ENCODE measurements around the gene ECE1. TPM values are rescaled to one million over a fixed set of nuclear protein-coding genes. Genes with fewer than 3 reads are reported as not detected.
"Not testable (repeated sequence)": the region's sequence is repeated elsewhere in the genome, so short reads cannot be mapped to it uniquely, and the experiment has no call there.

Gene ECE1
- total RNA-seq, 2 donors from 2014 or later: 83.7 to 152 TPM

DNA sequence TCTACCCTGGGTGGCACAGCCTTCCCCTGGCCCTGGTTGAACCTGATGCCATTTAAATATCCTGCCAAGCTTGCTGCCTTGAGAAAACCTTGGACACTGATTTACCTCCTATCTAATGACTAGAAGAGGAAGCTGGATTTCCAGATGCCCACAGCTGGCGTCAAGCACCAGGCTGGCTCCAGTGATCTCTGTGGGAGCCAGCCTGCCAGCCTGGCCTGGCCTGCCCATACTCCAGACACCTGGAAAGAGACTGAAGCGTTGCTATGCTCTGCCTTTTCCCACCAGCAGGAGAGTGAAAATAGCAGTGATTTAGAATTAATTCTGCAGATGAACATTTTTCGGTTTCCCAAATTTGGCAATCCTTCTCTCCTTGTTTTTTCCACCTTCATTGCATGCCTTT, 102.0 kb downstream of the ECE1 start:
- DNase-seq (ENCODE audit: low spot score): no peak
- Histone ChIP-seq H3K27me3 (no peaks in the 10 kb centered on the region), H3K36me3 (no peaks in the 10 kb centered on the region), H3K27ac (no peak overlapping the region), H3K4me3 (no peak overlapping the region), H3K9me3 (no peaks in the 10 kb centered on the region), H3K4me1 (peaks cover 0 to 11% of the 10 kb centered on the region in 2 donors)
- TF ChIP-seq, protein P1, sequence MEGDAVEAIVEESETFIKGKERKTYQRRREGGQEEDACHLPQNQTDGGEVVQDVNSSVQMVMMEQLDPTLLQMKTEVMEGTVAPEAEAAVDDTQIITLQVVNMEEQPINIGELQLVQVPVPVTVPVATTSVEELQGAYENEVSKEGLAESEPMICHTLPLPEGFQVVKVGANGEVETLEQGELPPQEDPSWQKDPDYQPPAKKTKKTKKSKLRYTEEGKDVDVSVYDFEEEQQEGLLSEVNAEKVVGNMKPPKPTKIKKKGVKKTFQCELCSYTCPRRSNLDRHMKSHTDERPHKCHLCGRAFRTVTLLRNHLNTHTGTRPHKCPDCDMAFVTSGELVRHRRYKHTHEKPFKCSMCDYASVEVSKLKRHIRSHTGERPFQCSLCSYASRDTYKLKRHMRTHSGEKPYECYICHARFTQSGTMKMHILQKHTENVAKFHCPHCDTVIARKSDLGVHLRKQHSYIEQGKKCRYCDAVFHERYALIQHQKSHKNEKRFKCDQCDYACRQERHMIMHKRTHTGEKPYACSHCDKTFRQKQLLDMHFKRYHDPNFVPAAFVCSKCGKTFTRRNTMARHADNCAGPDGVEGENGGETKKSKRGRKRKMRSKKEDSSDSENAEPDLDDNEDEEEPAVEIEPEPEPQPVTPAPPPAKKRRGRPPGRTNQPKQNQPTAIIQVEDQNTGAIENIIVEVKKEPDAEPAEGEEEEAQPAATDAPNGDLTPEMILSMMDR (IDR thresholded peaks at IDR 0.05): no peak

DNA sequence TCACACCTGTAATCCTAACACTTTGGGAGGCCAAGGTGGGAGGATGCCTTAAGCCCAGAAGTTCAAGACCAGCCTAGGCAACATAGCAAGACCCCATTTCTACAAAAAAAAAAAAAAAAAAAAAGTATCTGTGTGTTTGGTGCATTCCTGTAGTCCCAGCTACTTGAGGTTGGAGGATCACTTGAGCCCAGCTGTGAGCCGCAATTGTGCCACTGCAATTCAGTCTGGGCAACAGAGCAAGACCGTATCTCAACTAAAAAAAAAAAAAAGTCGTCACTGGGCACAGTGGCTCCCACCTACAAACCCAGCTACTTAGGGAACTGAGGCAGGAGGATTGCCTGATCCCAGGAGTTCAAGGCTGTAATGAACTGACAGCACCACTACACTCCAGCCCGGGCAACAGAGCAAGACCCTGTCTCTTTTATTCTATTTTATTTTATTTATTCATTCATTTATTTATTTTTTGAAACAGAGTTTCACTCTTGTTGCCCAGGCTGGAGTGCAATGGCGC, 105.0 kb downstream of the ECE1 start:
- H3K27me3 ChIP-seq: no peaks in the 10 kb centered on the region
- H3K4me3 ChIP-seq: no peak overlapping the region
- TF ChIP-seq, protein P1 (IDR thresholded peaks at IDR 0.05): no peak
- H3K27ac ChIP-seq: no peak overlapping the region
- no peaks in the 10 kb centered on the region for H3K36me3 ChIP-seq
- H3K9me3 ChIP-seq: no peaks in the 10 kb centered on the region
- DNase-seq (ENCODE audit: low spot score): no peak
- no peaks in the 10 kb centered on the region for H3K4me1 ChIP-seq

DNA sequence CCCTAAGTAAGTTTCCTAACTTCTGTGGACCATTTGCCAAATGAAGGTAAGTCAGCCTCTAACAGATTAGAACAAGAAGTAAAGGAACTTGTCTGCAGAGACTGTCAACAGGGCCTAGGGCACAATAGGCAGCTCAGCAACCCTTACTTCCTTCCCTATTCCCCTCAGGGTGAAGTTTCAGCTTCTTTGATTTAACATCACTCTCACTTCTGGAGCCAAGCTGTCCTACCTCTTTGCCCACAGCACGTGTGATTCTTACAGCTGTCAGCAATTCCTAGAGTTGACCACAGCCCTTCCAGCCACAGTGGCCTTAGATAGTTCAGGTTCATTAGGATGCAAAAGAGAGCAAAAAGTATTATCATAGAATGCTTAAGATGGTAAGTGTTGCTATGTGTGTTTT, 106.0 kb downstream of the ECE1 start:
- Histone ChIP-seq H3K27me3 (no peaks in the 10 kb centered on the region), H3K4me3 (no peak overlapping the region), H3K27ac (no peak overlapping the region), H3K36me3 (no peaks in the 10 kb centered on the region), H3K9me3 (no peaks in the 10 kb centered on the region), H3K4me1 (no peaks in the 10 kb centered on the region)
- no peak for DNase-seq (ENCODE audit: low spot score)
- TF ChIP-seq, protein P1 (IDR thresholded peaks at IDR 0.05): no peak

DNA sequence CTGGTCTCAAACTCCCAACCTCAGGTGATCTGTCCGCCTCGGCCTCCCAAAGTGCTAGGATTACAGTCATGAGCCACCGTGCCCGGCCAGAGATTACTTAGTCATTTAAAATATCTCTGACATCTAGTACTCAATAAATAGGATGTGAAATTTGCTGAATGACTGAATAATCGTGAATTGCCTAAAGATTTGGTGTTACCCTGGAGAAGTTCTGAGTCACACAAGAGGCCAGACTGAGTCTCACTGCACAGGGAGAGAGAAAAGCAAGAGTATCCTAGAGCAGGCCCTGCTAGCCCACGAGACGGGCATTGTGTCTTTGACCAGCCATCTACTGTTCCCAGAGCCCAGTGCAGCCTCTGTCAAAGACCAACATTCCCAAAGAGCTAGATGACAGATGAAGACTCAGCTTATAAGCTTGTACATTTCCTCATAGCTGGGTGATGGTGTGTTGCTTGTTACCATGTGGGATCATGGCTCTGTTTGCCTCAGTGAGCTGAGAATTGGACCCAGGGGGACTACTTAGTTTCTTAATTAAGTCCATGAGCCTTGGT, 108.0 kb downstream of the ECE1 start:
- DNase-seq (ENCODE audit: low spot score): no peak
- TF ChIP-seq, protein P1 (IDR thresholded peaks at IDR 0.05): no peak

DNA sequence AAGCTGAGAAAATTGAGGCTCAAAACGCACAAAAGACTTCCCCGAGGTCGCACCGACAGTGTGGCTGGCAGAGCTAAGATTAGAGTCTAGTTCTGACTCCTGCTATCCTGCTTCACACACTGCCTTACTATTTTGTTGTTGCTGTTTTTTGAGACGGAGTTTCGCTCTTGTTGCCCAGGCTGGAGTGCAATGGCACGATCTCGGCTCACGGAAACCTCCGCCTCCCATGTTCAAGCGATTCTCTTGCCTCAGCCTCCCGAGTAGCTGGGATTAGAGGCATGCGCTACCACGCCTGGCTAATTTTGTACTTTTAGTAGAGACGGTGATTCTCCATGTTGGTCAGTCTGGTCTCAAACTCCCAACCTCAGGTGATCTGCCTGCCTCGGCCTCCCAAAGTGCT, 112.0 kb downstream of the ECE1 start:
- DNase-seq (ENCODE audit: low spot score): peak; percentile 47
- not testable (repeated sequence) for H3K4me3 ChIP-seq, H3K27me3 ChIP-seq, H3K27ac ChIP-seq, H3K9me3 ChIP-seq, H3K36me3 ChIP-seq
- peaks cover 0 to 26% of the 10 kb centered on the region in 2 donors for H3K4me1 ChIP-seq

More for the DNA sequence above, 108.0 kb downstream of the ECE1 start:
- Histone ChIP-seq H3K9me3 (no peaks in the 10 kb centered on the region), H3K36me3 (no peaks in the 10 kb centered on the region), H3K4me1 (peaks cover 0 to 2% of the 10 kb centered on the region in 2 donors), H3K27ac (no peak overlapping the region), H3K27me3 (no peaks in the 10 kb centered on the region), H3K4me3 (no peak overlapping the region)

DNA sequence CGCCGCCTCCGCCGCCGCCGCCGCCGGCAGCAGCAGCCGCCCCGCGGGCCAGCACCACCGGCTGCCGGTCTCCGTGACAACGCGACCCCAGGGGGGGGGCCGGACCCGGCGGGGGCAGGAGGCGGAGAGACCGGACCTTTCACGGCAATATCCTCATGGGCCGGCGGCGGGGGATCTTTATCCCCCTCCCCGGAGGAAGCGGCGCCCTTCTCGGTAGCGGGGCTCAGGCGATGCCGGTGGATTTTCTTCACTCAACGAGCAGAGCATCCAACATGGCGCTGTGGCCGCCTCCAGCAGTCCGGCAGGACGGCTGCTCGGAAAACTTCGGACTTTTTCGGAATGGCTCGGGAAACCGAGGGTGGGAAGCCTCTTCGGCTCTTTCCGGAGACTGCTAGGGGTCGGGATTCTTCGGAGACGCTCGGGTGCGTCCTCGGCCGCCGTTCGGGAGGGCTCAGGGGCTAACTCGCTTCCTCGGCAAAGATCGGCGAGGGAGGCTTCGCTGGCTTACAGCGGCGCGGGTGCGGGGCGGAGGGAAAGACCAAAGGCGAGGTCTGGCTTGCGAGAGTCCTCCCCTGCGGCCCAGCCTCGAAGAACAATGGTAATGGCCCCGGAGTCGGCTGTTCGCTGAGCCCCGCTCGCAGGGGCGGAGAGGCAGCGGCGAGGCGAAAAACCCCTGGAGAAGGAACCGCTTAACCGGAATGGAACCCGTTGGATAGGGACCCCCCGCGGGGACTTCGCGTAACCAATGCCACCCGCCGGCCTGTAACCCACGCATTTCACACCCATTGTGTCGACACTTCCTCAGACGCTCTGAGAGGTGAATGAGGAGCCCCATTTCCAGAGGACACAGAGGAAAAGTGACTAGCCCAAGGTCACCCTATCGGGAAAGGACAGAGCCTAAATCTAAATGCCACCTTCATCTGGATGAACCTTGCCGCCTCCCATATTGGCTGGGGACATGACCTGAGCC, 113.4 kb downstream of the ECE1 start, which contains the start of gene EIF4G3:
EIF4G3 (minus strand) TSS at position 312 of the 970 bp plus-strand sequence. CDS start 174,155 bp downstream, outside the sequence.
- H3K27me3 ChIP-seq: no peaks in the 10 kb centered on the region
- H3K9me3 ChIP-seq: no peaks in the 10 kb centered on the region
- H3K4me1 ChIP-seq: peaks cover 0 to 31% of the 10 kb centered on the region in 2 donors
- peak; percentile 96 for DNase-seq (ENCODE audit: low spot score)
- TF ChIP-seq, protein P1 (IDR thresholded peaks at IDR 0.05): no peak
- peak within 1 kb of the TSS; percentile 90 to 94 for H3K4me3 ChIP-seq
- H3K27ac ChIP-seq: peak within 1 kb of the TSS; percentile 89 to 90
- H3K36me3 ChIP-seq: no peaks in the 10 kb centered on the region

Measured in right atrium auricular region (tissue), 2 donors.